ENCODE data around the gene OBP2B.

Gene OBP2B

DNA sequence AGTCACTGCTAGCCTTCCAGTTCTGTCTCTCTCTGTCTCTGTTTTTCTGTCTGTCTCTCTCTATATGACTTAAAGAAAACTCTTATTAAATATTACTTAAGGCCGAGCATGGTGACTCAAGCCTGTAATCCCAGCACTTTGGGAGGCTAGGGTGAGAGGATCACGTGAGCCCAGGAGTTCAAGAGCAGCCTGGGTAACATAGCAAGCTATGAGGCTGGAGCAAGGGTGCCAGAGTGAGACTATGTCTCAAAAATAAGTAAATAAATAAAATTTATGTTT is 43.7 kb downstream of the OBP2B start:
- DNase-seq, result no peak

GRCh38 chr9:133164191-133164590 is 44.9 kb downstream of the OBP2B start:
- DNase-seq, result no peak

- peak; percentile 36 for DNase-seq
These were observed 45.4 kb downstream of the OBP2B start, which contains the start of gene GBGT1 for GRCh38 chr9:133163504-133164172. Gene GBGT1 (minus strand): TSS chr9:133163914. CDS start chr9:133162412, 1,502 bp downstream.

DNA sequence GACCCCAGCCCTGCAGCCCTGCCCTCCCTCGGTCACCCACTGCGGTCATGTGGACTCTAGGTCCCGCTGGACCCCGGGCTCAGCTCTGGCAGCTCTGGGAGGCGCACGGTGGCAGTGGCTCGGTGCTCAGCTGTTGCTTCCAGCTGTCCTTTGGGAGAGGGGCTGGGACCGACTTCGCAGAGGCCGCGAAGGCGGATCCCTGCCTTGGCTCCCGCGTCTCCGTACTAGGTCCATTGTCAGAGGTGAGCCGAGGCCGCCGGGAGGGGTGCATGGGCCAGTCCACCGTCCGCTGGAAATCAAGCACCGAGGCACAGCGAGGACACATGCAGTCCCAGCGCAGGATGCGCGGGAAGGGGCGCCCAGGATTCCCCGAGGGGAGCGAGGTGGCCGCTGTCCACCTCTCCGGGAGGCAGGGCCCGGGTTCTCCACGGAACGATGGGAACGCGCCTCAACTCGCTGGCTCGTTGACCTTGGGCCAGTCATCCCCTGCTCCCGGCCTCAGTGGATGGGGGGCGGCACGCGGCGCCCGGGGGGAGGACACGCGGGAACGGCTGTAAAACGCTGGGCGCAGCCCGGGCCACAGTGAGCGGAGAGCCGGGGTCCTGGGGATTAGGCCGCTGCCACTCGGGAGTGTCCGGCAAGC is 46.1 kb downstream of the OBP2B start:
- no peak for DNase-seq

DNA sequence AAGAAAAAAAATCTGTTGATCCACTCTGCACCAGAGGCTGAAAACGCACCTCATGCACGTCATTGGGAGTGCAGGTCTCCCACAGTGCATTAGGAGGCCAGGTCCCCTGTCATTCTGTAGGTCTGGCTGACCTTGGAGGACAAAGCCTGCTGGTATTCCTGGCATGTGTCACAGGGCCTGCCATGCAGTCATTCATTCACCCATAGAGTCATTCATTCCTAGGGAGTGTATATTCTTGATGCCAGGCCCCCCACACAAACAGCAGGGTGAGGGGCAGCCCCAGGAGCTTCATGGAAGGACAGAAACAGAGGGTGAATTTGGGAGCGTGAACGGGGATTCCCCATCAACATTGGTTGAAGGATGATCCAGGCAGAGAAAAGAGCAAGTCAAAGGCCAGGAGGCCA is 47.5 kb downstream of the OBP2B start:
- no peak for DNase-seq

- peak; percentile 41 for DNase-seq
These were observed 48.1 kb downstream of the OBP2B start for GRCh38 chr9:133160742-133161546.

- no peak for DNase-seq
These were observed 50.4 kb downstream of the OBP2B start for GRCh38 chr9:133158695-133159094.

Measured in activated CD8-positive, alpha-beta memory T cell treated with anti-CD3 and anti-CD28 coated beads, Interleukin-2, amount 50 U/mL, for 4 hours (primary cell).